CD4-positive, CD25-positive, alpha-beta regulatory T cell (primary cell): ENCODE data around the gene OCA2. TPM values are rescaled to one million over a fixed set of nuclear protein-coding genes. Genes with fewer than 3 reads are reported as not detected.
A peak's percentile ranks its signal among the peaks of the same experiment; 100 is the strongest.

Source experiments
- ATAC-seq, 2 donors: fragments of 150-1000 bp; cut with Tn5 transposase; one replicate each; pipeline ENCODE4 v1.10.0; 2021; ENCODE audit warnings: low read depth in 2 of 2, moderate number of reproducible peaks in 2 of 2, moderate library complexity in 1 of 2
- DNase-seq, 3 donors: peaks; one replicate each; pipeline versions ENCODE4 v3.0.0 to v3.0.0-alpha.2; 2012 to 2022; ENCODE audit warnings: mixed read lengths in 1 of 3
- H3K27ac ChIP-seq: one replicate; pipeline ENCODE4 v1.7.0; 2013; ENCODE audit warnings: mild to moderate bottlenecking, low read length; ENCODE audit not compliant: insufficient read depth, poor library complexity, severe bottlenecking
- H3K27me3 ChIP-seq: one replicate; pipeline ENCODE4 v1.7.0; 2013; ENCODE audit warnings: low read length; ENCODE audit not compliant: control insufficient read depth, insufficient read depth
- H3K36me3 ChIP-seq: one replicate; pipeline ENCODE4 v1.7.0; 2013; ENCODE audit warnings: mild to moderate bottlenecking, low read length, moderate library complexity; ENCODE audit not compliant: control insufficient read depth, insufficient read depth
- H3K4me1 ChIP-seq: 2 replicates; pipeline ENCODE4 v1.7.0; 2013; ENCODE audit warnings: mild to moderate bottlenecking, low read length; ENCODE audit not compliant: insufficient read depth, control insufficient read depth, poor library complexity, severe bottlenecking
- H3K4me3 ChIP-seq: one replicate; pipeline ENCODE4 v1.7.0; 2013; ENCODE audit warnings: low read depth, mild to moderate bottlenecking, low read length, moderate library complexity
- H3K9me3 ChIP-seq, 2 experiments: 1 replicate in 1 of 2; 2 replicates in 1 of 2; pipeline ENCODE4 v1.7.0; 2013; ENCODE audit warnings: low read length in 2 of 2, mild to moderate bottlenecking in 1 of 2, moderate library complexity in 1 of 2; ENCODE audit not compliant: control insufficient read depth in 2 of 2
- H3K27ac Mint-ChIP-seq, 3 donors: one replicate each; pipeline ENCODE4 v1.8.0; 2020 to 2022; ENCODE audit warnings: mild to moderate bottlenecking in 3 of 3, mixed read lengths in 3 of 3, moderate library complexity in 2 of 3
- H3K27me3 Mint-ChIP-seq: one replicate; pipeline ENCODE4 v1.8.0; 2022; ENCODE audit warnings: mild to moderate bottlenecking, mixed read lengths
- H3K36me3 Mint-ChIP-seq: one replicate; pipeline ENCODE4 v1.8.0; 2020; ENCODE audit warnings: mixed read lengths
- H3K4me1 Mint-ChIP-seq, 4 donors: one replicate each; pipeline ENCODE4 v1.8.0; 2020 to 2022; ENCODE audit warnings: mixed read lengths in 4 of 4, mild to moderate bottlenecking in 1 of 4
- H3K4me3 Mint-ChIP-seq, 4 donors: one replicate each; pipeline ENCODE4 v1.8.0; 2020 to 2022; ENCODE audit warnings: mild to moderate bottlenecking in 4 of 4, mixed read lengths in 4 of 4, moderate library complexity in 3 of 4
- H3K9me3 Mint-ChIP-seq, 7 donors: one replicate each; pipeline ENCODE4 v1.8.0; 2020 to 2022; ENCODE audit warnings: mixed read lengths in 7 of 7, mild to moderate bottlenecking in 3 of 7, moderate library complexity in 2 of 7
- polyA plus RNA-seq, 4 donors: library from polyadenylated mRNA; unstranded; fragments of 300-500 nt; fragmentation: Illumina TruSeq; gene quantifications; one replicate each; pipeline ENCODE4 v1.2.3, GENCODE V29; 2021
- total RNA-seq: library from RNA; stranded (reverse); gene quantifications from one replicate; pipeline ENCODE4 v1.2.3, GENCODE V29; 2022

OCA2 gene
- total and polyA plus RNA-seq, 5 donors from 2014 or later, result not detected

DNA sequence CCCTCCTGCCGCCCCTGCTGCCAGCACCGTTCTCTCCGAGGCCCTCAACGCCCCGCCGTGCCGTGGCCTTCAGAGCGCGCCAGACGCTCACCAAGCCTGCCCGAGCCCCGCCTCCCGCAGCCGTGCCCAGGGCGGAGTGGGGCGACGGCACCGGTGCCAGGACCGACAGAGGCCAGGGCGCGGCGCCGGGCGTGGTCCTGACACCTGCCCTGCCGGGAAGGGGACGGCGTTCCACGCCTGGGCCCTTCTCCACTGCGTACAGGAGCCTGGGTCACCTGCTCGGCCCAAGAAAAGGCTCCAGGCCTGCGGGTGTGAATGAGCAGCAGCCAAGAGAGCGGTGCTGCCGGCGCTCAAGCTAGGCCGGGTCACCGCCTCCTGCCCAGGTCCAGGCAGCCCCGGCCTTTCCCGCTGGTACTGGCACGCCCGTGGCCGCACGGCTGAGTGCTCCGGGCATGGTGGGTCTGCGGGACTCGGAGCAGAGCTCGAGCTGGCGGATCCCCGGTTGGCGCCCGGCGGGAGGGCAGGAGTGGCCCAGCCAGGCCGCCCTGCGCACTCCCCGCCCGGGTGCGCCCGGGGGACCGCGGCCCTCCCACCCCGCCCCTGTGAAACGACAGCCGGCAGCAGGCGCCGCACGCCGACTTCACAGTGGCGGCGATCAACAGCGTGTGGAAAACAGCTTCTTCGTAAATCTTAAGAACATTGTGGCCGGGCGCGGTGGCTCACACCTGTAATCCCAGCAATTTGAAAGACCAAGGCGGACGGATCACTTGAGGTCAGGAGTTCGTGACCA, 4.2 kb downstream of the OCA2 start:
- peaks cover 79% of the 10 kb centered on the region for H3K27me3 Mint-ChIP-seq

DNA sequence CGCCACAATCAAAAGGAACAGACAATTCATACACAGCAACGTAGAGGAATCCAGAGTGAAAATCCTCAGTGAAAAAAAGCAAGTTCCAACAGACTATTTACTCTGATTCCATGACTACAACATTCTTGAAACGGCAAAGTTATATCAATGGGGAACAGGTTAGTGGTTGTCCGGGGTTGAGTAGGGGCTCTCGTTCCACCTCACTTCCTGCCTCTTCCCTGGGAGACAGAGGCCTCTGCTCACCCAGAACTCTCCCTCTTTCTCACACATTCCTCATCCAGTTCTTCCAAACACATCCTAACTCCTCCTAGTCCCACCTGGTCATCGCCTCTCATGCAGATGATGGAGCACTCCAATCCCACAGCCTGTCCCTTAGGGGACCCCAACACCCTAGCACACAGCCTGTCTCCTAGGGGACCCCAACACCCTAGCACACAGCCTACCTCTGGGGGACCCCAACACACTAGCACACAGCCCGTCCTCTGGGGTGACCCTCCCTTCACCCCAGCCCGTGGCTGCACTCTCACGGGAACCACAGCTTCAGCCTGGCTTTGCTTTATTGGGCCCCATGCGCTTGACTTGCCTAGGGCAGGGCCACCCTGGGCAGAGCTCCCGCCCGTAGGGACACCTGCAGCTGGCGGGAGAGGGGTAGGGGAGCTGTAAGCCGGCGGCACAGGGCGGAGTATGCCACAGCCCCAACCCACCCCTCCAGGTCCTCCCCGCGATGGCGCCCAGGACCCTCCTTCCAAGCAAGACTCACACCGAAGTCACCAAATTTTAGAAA, 5.2 kb downstream of the OCA2 start:
- H3K9me3 ChIP-seq, result peaks cover 24 to 25% of the 10 kb centered on the region in 2 experiments
- no peaks in the 10 kb centered on the region for H3K36me3 Mint-ChIP-seq
- no peaks in the 10 kb centered on the region for H3K36me3 ChIP-seq
- peaks cover 82% of the 10 kb centered on the region for H3K27me3 Mint-ChIP-seq
- peaks cover 43% of the 10 kb centered on the region for H3K4me1 ChIP-seq
- peaks cover 37% of the 10 kb centered on the region for H3K27me3 ChIP-seq
- peaks cover 4 to 36% (median 18%) of the 10 kb centered on the region in 4 donors for H3K4me1 Mint-ChIP-seq
- H3K4me3 ChIP-seq, result no peak overlapping the region
- peak overlapping the region; percentile 22 to 54 (median 36) for H3K4me3 Mint-ChIP-seq
- ATAC-seq (no peak), DNase-seq (no peak)
- H3K27ac Mint-ChIP-seq, result no peak overlapping the region
- peaks cover 2 to 28% (median 6%) of the 10 kb centered on the region in 7 donors for H3K9me3 Mint-ChIP-seq
- no peak overlapping the region for H3K27ac ChIP-seq

More for the DNA sequence above, 4.2 kb downstream of the OCA2 start:
- H3K4me1 Mint-ChIP-seq, result peaks cover 8 to 43% (median 22%) of the 10 kb centered on the region in 4 donors
- peak overlapping the region; percentile 66 for H3K4me3 ChIP-seq
- H3K27ac ChIP-seq, result no peak overlapping the region
- peak overlapping the region in 1 of 3 donors; percentile 45 for H3K27ac Mint-ChIP-seq
- peak in 2 of 3 donors; percentile 25 to 29 for DNase-seq
- H3K4me3 Mint-ChIP-seq, result peak overlapping the region; percentile 88 to 93 (median 90)
- H3K36me3 ChIP-seq, result no peaks in the 10 kb centered on the region
- H3K36me3 Mint-ChIP-seq, result no peaks in the 10 kb centered on the region
- H3K4me1 ChIP-seq, result peaks cover 47% of the 10 kb centered on the region
- H3K9me3 ChIP-seq, result peaks cover 19 to 21% of the 10 kb centered on the region in 2 experiments
- H3K27me3 ChIP-seq, result peaks cover 38% of the 10 kb centered on the region
- ATAC-seq, result peak in 1 of 2 donors; percentile 39
- H3K9me3 Mint-ChIP-seq, result peaks cover 3 to 26% (median 8%) of the 10 kb centered on the region in 7 donors

DNA sequence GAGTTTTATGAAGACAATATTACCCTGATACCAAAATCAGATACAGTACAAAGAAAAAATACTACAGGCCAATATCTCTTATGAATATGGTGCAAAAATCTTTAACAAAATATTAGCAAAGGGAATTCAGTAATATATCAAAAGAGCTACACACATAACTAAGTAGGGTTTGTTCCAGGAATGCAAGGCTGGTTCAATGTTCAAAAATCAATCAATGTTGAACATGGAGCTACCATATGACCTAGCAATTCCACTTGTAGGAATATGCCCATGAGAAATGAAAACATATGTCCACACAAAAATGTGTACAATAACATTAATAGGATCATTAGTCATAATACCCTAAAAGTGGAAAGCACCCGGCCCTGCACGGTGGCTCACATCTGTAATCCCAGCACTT, 7.8 kb downstream of the OCA2 start:
- peaks cover 23% of the 10 kb centered on the region for H3K27me3 ChIP-seq
- ATAC-seq, result no peak
- DNase-seq, result no peak

DNA sequence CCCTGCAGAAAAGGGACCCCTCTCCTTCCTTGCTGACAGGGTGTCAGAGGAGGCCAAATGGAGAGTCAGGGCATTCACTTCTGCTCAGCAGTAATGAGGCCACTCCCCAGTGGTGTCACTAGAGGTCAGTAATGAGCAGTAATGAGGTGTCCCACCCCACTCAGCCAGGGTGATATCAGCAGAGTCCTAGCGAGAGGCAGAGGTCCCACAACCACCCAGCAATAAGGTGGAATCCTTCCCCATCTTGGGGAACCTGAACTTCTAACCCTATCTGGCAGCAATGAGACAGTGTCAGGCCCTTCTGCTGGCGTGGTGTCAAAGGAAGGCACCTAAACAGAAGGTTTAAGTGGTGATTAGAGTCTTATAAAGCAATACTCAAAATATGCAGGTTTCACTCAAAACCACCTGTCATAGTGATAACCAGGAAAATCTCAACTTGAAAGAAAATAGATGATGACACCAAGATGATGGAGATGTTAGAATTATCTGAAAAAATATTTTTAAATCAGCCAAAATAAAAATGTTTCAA, 12.9 kb downstream of the OCA2 start:
- no peak overlapping the region for H3K4me3 Mint-ChIP-seq
- peak; percentile 88 to 95 for ATAC-seq
- no peak overlapping the region for H3K27ac Mint-ChIP-seq
- Histone ChIP-seq H3K4me3 (no peak overlapping the region), H3K4me1 (peaks cover 4% of the 10 kb centered on the region), H3K36me3 (no peaks in the 10 kb centered on the region), H3K27me3 (peaks cover 11% of the 10 kb centered on the region), H3K9me3 (peaks cover 18% of the 10 kb centered on the region in 2 experiments), H3K27ac (no peak overlapping the region)
- H3K4me1 Mint-ChIP-seq, result peaks cover 0 to 6% (median 4%) of the 10 kb centered on the region in 4 donors
- H3K27me3 Mint-ChIP-seq, result peaks cover 48% of the 10 kb centered on the region
- H3K36me3 Mint-ChIP-seq, result no peaks in the 10 kb centered on the region
- DNase-seq, result peak; percentile 20 to 64 (median 62)
- peaks cover 3 to 25% (median 11%) of the 10 kb centered on the region in 7 donors for H3K9me3 Mint-ChIP-seq

More for the DNA sequence above, 7.8 kb downstream of the OCA2 start:
- Histone ChIP-seq H3K4me1 (peaks cover 28% of the 10 kb centered on the region), H3K9me3 (peaks cover 24 to 28% of the 10 kb centered on the region in 2 experiments), H3K27ac (no peak overlapping the region), H3K4me3 (no peak overlapping the region), H3K36me3 (no peaks in the 10 kb centered on the region)
- peaks cover 1 to 24% (median 14%) of the 10 kb centered on the region in 4 donors for H3K4me1 Mint-ChIP-seq
- H3K27me3 Mint-ChIP-seq, result peaks cover 81% of the 10 kb centered on the region
- no peak overlapping the region for H3K27ac Mint-ChIP-seq
- H3K9me3 Mint-ChIP-seq, result peaks cover 3 to 37% (median 10%) of the 10 kb centered on the region in 7 donors
- H3K4me3 Mint-ChIP-seq, result no peak overlapping the region
- no peaks in the 10 kb centered on the region for H3K36me3 Mint-ChIP-seq

DNA sequence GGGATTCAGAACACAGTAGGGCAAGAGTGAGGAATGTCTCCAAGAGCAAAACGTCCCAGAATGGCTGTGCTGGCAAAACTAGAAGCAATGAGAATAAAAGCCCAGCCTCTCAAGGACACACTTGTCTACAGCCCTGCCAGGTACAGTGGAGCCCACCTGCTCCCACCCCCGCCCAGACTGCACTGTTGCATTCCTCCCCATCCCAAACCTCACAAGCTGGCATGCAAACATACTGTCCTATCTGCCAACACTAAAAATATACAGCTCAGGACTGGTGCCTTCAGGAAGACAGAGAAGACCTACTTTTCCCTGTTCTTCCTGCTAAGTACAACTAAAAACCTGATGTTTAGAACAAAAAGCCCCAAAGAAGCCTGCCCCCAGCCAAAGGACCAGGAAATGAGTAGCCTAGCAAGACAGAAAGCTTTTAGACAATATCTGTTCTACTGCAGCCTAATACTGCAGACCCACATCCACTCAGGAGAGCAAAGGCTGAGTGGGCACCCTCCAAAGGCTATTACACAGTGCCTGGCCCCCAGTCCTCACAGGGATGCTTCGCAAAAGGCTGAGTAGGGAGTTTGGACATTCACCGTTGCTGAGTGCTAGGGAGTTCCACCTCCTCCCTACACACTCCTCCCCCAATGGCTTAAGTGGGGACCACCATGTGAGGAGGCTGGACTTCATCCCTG, 13.5 kb downstream of the OCA2 start:
- H3K4me1 ChIP-seq, result peaks cover 4% of the 10 kb centered on the region
- H3K9me3 ChIP-seq, result peaks cover 12% of the 10 kb centered on the region in 2 experiments
- peaks cover 8% of the 10 kb centered on the region for H3K27me3 ChIP-seq
- no peak for DNase-seq
- Mint-ChIP-seq H3K27ac (no peak overlapping the region), H3K9me3 (peaks cover 2 to 21% (median 13%) of the 10 kb centered on the region in 7 donors), H3K27me3 (peaks cover 42% of the 10 kb centered on the region), H3K4me1 (peaks cover 0 to 6% (median 4%) of the 10 kb centered on the region in 4 donors), H3K36me3 (no peaks in the 10 kb centered on the region), H3K4me3 (no peak overlapping the region)
- no peak for ATAC-seq
- H3K36me3 ChIP-seq, result no peaks in the 10 kb centered on the region
- H3K27ac ChIP-seq, result no peak overlapping the region
- no peak overlapping the region for H3K4me3 ChIP-seq

DNA sequence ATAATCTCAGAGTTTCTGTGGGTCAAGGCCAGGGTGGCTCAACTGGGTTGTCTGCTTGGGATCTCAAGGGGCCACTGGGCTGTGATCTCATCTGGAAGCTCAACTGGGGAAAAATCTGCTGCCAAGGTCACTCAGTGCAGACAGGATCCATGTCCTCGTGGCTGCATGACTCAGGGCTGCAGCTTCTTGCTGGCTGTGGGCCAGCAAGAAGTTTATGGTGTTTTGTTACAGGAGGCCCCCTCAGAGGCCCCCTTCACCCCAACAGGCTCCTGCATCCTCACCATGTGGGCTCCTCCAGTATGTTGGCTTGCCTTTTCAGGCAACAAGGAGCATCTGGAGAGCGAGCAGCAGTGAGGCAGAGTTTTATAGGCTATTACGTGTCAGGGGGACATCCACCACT, 14.6 kb downstream of the OCA2 start:
- Mint-ChIP-seq H3K9me3 (peaks cover 0 to 12% (median 8%) of the 10 kb centered on the region in 7 donors), H3K36me3 (no peaks in the 10 kb centered on the region), H3K27me3 (peaks cover 31% of the 10 kb centered on the region), H3K27ac (no peak overlapping the region), H3K4me3 (no peak overlapping the region), H3K4me1 (peaks cover 0 to 6% (median 4%) of the 10 kb centered on the region in 4 donors)
- peaks cover 1 to 4% of the 10 kb centered on the region in 2 experiments for H3K9me3 ChIP-seq
- H3K27me3 ChIP-seq, result peaks cover 2% of the 10 kb centered on the region
- ATAC-seq, result no peak
- H3K4me3 ChIP-seq, result no peak overlapping the region
- peaks cover 4% of the 10 kb centered on the region for H3K4me1 ChIP-seq
- no peak overlapping the region for H3K27ac ChIP-seq
- DNase-seq, result no peak
- no peaks in the 10 kb centered on the region for H3K36me3 ChIP-seq
